Astrocyte of the spinal cord (primary cell): ENCODE data around the gene TUBA8.
"Not testable (repeated sequence)": the region's sequence is repeated elsewhere in the genome, so short reads cannot be mapped to it uniquely, and the experiment has no call there.

Source experiments
- DNase-seq: peaks from one replicate; pipeline ENCODE4 v3.0.0; 2011; ENCODE audit warnings: low read depth, low spot score
- H3K4me3 ChIP-seq: 2 replicates; pipeline ENCODE4 v1.5.1; 2011; ENCODE audit warnings: low read depth, mild to moderate bottlenecking, low read length, moderate library complexity
- in situ Hi-C: cut with HindIII; loops from 2 replicates; pipeline ENCODE4 v1.10.0; 2017; ENCODE audit warnings: low sequenced_read_pairs

TUBA8 gene

DNA sequence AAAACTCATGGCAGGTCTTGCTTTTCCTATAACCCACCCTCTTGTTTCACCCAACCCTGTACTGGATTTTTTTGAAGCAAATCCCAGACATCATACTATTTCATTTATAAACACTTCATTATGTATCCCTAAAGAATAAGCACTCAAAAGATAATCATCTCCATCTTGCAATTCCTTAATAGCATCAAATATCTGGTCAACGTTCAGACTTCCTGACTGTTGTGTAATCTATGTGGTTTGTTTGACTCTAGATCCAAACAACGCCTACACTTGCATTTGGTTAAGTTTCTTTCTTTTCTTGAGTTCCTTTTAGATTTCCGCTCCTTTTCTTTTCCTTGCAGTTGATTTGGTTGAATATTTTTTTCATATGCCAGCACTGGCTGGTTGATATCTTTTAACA, 61.6 kb downstream of the TUBA8 start:
- H3K4me3 ChIP-seq, in situ Hi-C loops, DNase-seq: not testable (repeated sequence)

DNA sequence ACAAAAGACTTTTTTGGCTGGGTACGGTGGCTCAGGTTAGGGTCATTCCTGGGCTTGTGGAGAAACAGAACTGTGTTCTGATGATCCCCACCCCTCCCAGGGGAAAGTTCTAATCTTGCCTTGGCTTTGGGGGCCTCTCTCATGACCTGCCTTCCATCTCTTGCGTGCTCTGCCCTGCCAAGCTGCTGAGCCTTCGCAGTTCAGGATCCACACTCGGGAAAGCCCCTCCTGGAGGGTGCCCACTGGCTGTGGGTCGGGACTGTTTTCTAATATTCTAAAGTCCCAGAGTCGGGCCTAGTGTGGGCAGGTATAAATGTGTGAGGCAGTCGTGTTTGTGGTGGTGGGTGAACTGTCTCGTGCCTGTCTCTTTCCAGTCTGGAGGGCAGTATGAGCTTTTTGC, 62.2 kb downstream of the TUBA8 start:
- H3K4me3 ChIP-seq, DNase-seq: not testable (repeated sequence)

DNA sequence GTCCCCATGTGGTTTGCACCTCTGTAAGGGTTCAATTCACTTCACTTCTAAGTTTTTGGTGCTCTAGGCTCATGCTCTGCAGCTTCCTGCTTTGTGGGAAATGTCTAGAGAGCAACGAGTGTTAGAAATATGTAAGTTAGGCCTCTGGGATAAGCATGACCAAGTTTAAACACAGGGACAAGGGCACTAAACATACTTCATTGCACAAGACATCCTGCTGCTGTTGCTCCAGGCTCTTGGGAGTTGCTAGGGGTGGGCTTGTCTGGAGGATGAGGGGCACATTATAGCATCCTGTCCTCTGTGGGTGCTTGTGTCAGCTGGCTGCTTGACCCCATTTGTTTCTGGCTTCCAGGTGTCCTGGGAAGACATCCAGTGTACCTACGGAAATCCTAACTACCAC, 62.8 kb downstream of the TUBA8 start:
- H3K4me3 ChIP-seq, in situ Hi-C loops, DNase-seq: not testable (repeated sequence)

More for the DNA sequence above, 62.2 kb downstream of the TUBA8 start:
- in situ Hi-C loops: not testable (repeated sequence)
